IMR-90 (cell line): Measurements from ENCODE around the gene LUC7L2.

Experiments
- CEBPB ChIP-seq: IDR thresholded peaks from 2 replicates; pipeline ENCODE4 v1.6.1; 2012; ENCODE audit warnings: low read depth, low read length, improper control_type of control experiment
- MAFK ChIP-seq: IDR thresholded peaks from 2 replicates; pipeline ENCODE4 v1.6.1; 2012; ENCODE audit warnings: low read depth, low read length, improper control_type of control experiment
- MXI1 ChIP-seq: IDR thresholded peaks from 2 replicates; pipeline ENCODE4 v1.6.1; 2012; ENCODE audit warnings: low read depth, mild to moderate bottlenecking, low read length, moderate library complexity, borderline replicate concordance
- POLR2A ChIP-seq: IDR thresholded peaks from 2 replicates; pipeline ENCODE4 v1.6.1; 2012; ENCODE audit warnings: mild to moderate bottlenecking, low read depth, low read length
- RAD21 ChIP-seq: IDR thresholded peaks from 2 replicates; pipeline ENCODE4 v1.6.1; 2012; ENCODE audit warnings: low read length, improper control_type of control experiment
- SMC3 ChIP-seq: fragments of 150-350 bp; IDR thresholded peaks from 2 replicates; pipeline ENCODE4 v1.6.1; 2016; ENCODE audit warnings: low read depth, mild to moderate bottlenecking, antibody characterized with exemption, low read length, moderate library complexity
- TF ChIP-seq, protein P1 (sequence below): conservative IDR thresholded peaks from 2 replicates; pipeline ENCODE4 v1.5.1; 2012; ENCODE audit warnings: mild to moderate bottlenecking, low read depth, low read length, improper control_type of control experiment
- TF ChIP-seq, protein P2 (sequence below): fragments of 150-350 bp; IDR thresholded peaks from 2 replicates; pipeline ENCODE4 v1.6.1; 2016; ENCODE audit warnings: low read depth, mild to moderate bottlenecking, low read length, moderate library complexity, borderline replicate concordance

DNA sequence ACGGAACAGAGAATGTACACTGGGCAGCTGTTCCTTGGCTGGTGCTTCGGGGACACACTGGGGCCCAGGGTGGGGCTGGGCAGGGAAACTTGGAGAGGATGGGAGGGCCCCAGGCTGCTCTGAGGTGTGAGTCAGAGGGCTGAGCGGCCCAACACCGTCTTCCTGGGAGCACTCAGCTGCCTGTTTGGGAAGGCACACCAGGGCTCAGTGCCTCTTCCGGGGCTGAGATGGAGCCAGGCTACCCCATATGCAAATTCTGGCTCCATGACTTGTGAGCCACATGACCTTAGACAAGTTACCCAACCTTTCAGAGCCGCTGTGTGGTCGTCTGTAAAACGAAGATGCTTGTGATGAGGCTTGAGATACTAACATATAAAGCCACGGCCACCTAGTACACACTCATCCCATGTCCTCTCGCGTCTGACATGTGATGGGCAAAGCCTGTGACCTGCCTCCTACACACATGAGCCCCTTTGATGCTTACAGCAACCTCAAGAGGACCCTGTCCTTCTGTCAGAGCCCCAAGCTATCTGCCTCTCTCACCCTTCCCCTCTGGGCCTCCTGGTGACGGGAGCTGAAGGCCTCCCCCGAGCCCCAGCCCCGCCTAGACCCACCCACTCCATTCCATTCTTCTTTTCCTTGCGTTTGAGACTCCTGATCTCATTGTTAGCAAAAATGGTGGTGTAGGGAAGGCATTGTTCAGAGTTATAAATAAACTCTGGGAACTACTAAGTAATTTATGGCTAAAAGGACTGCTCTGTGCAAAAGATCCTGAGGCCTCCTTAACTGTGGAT lies 97.7 kb downstream of the LUC7L2 start:
- TF ChIP-seq, protein P1, sequence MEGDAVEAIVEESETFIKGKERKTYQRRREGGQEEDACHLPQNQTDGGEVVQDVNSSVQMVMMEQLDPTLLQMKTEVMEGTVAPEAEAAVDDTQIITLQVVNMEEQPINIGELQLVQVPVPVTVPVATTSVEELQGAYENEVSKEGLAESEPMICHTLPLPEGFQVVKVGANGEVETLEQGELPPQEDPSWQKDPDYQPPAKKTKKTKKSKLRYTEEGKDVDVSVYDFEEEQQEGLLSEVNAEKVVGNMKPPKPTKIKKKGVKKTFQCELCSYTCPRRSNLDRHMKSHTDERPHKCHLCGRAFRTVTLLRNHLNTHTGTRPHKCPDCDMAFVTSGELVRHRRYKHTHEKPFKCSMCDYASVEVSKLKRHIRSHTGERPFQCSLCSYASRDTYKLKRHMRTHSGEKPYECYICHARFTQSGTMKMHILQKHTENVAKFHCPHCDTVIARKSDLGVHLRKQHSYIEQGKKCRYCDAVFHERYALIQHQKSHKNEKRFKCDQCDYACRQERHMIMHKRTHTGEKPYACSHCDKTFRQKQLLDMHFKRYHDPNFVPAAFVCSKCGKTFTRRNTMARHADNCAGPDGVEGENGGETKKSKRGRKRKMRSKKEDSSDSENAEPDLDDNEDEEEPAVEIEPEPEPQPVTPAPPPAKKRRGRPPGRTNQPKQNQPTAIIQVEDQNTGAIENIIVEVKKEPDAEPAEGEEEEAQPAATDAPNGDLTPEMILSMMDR = no peak
- TF ChIP-seq CEBPB (no peak), SMC3 (no peak), RAD21 (no peak), POLR2A (no peak), MXI1 (no peak), MAFK (no peak)
- TF ChIP-seq, protein P2, sequence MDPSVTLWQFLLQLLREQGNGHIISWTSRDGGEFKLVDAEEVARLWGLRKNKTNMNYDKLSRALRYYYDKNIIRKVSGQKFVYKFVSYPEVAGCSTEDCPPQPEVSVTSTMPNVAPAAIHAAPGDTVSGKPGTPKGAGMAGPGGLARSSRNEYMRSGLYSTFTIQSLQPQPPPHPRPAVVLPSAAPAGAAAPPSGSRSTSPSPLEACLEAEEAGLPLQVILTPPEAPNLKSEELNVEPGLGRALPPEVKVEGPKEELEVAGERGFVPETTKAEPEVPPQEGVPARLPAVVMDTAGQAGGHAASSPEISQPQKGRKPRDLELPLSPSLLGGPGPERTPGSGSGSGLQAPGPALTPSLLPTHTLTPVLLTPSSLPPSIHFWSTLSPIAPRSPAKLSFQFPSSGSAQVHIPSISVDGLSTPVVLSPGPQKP = no peak
